ENCODE measurements around the gene CIZ1.
A peak's percentile ranks its signal among the peaks of the same experiment; 100 is the strongest.

The CIZ1 gene

GRCh38 chr9:128190516-128191405 lies 611 bp downstream of the CIZ1 start:
- H3K14ac ChIP-seq (ENCODE audit: low read length): peak overlapping the region; percentile 99
- H3K9me3 ChIP-seq (replicated peaks in 1 of 2; ENCODE audit: control insufficient read depth in 2 of 2, insufficient read depth in 1 of 2, low read depth in 1 of 2, low read length in 2 of 2): no peaks in the 10 kb centered on the region
- peak overlapping the region; percentile 98 for H3K23ac ChIP-seq (ENCODE audit: low read depth, low read length, poor library complexity)
- peak overlapping the region; percentile 100 for H2AFZ ChIP-seq (ENCODE audit: low read length)
- DNase-seq (ENCODE audit: low spot score): no peak
- H3K79me1 ChIP-seq (ENCODE audit: low read depth, low read length): peaks cover 9% of the 10 kb centered on the region
- no peaks in the 10 kb centered on the region for H3K27me3 ChIP-seq (ENCODE audit: control insufficient read depth in 3 of 3, insufficient read depth in 3 of 3, low read depth in 1 of 3, low read length in 3 of 3)
- peak overlapping the region; percentile 66 for H3K4ac ChIP-seq (ENCODE audit: low read length)
- no CpG with 5 or more reads among the region's 32 CpGs for WGBS, 2 donors (ENCODE audit: extremely low coverage in 2 of 2, insufficient read length in 2 of 2, insufficient replicate concordance in 1 of 2)
- no peak overlapping the region for H3K27ac ChIP-seq (replicated peaks; ENCODE audit: low read length)
- H2AK5ac ChIP-seq (ENCODE audit: low read depth, low read length): peak overlapping the region; percentile 89
- peaks cover 22 to 44% of the 10 kb centered on the region in 2 donors for H3K36me3 ChIP-seq (replicated peaks in 1 of 2; ENCODE audit: control insufficient read depth in 2 of 2, insufficient read depth in 2 of 2, low read length in 2 of 2)
- H2BK12ac ChIP-seq (ENCODE audit: low read length): no peak overlapping the region
- H3K18ac ChIP-seq (ENCODE audit: low read length): peak overlapping the region; percentile 98
- peak overlapping the region; percentile 92 for H2BK15ac ChIP-seq (ENCODE audit: low read length)
- peak overlapping the region; percentile 95 for H4K8ac ChIP-seq (ENCODE audit: low read depth, low read length)
- peak overlapping the region; percentile 95 for H3K9ac ChIP-seq (ENCODE audit: low read depth, low read length, poor library complexity)
- H2BK120ac ChIP-seq (ENCODE audit: low read depth, low read length): peak overlapping the region; percentile 89
- no peak overlapping the region for H4K91ac ChIP-seq (ENCODE audit: low read depth, low read length, poor library complexity)
- peaks cover 4 to 5% of the 10 kb centered on the region in 2 donors for H3K4me1 ChIP-seq (ENCODE audit: control insufficient read depth in 2 of 2, insufficient read depth in 1 of 2, low read depth in 1 of 2, low read length in 2 of 2)
- H3K4me2 ChIP-seq (ENCODE audit: insufficient read depth, low read length, poor library complexity, severe bottlenecking): peak overlapping the region; percentile 80
- H3K4me3 ChIP-seq (ENCODE audit: low read length in 2 of 2): peak overlapping the region; percentile 91 to 99
- peak overlapping the region; percentile 96 for H2BK5ac ChIP-seq (ENCODE audit: low read length)

GRCh38 chr9:128190013-128190412 lies 1.4 kb downstream of the CIZ1 start:
- no peak overlapping the region for H2AFZ ChIP-seq (ENCODE audit: low read length)
- no peak for DNase-seq (ENCODE audit: low spot score)
- H4K91ac ChIP-seq (ENCODE audit: low read depth, low read length, poor library complexity): no peak overlapping the region
- H2BK12ac ChIP-seq (ENCODE audit: low read length): no peak overlapping the region
- H3K4me3 ChIP-seq (ENCODE audit: low read length in 2 of 2): peak overlapping the region in 1 of 2 donors; percentile 99
- no peak overlapping the region for H3K14ac ChIP-seq (ENCODE audit: low read length)
- H4K8ac ChIP-seq (ENCODE audit: low read depth, low read length): no peak overlapping the region
- no peak overlapping the region for H2AK5ac ChIP-seq (ENCODE audit: low read depth, low read length)
- H3K9me3 ChIP-seq (replicated peaks in 1 of 2; ENCODE audit: control insufficient read depth in 2 of 2, insufficient read depth in 1 of 2, low read depth in 1 of 2, low read length in 2 of 2): no peaks in the 10 kb centered on the region
- H2BK15ac ChIP-seq (ENCODE audit: low read length): no peak overlapping the region
- no peaks in the 10 kb centered on the region for H3K27me3 ChIP-seq (ENCODE audit: control insufficient read depth in 3 of 3, insufficient read depth in 3 of 3, low read depth in 1 of 3, low read length in 3 of 3)
- peak overlapping the region; percentile 96 for H2BK5ac ChIP-seq (ENCODE audit: low read length)
- no CpG with 5 or more reads among the region's 2 CpGs for WGBS, 2 donors (ENCODE audit: extremely low coverage in 2 of 2, insufficient read length in 2 of 2, insufficient replicate concordance in 1 of 2)
- H2BK120ac ChIP-seq (ENCODE audit: low read depth, low read length): no peak overlapping the region
- no peak overlapping the region for H3K9ac ChIP-seq (ENCODE audit: low read depth, low read length, poor library complexity)
- peaks cover 28 to 52% of the 10 kb centered on the region in 2 donors for H3K36me3 ChIP-seq (replicated peaks in 1 of 2; ENCODE audit: control insufficient read depth in 2 of 2, insufficient read depth in 2 of 2, low read length in 2 of 2)
- no peak overlapping the region for H3K27ac ChIP-seq (replicated peaks; ENCODE audit: low read length)
- peaks cover 4 to 5% of the 10 kb centered on the region in 2 donors for H3K4me1 ChIP-seq (ENCODE audit: control insufficient read depth in 2 of 2, insufficient read depth in 1 of 2, low read depth in 1 of 2, low read length in 2 of 2)
- no peak overlapping the region for H3K18ac ChIP-seq (ENCODE audit: low read length)
- H3K79me1 ChIP-seq (ENCODE audit: low read depth, low read length): peaks cover 10% of the 10 kb centered on the region
- H3K4ac ChIP-seq (ENCODE audit: low read length): no peak overlapping the region
- H3K23ac ChIP-seq (ENCODE audit: low read depth, low read length, poor library complexity): no peak overlapping the region
- H3K4me2 ChIP-seq (ENCODE audit: insufficient read depth, low read length, poor library complexity, severe bottlenecking): no peak overlapping the region

- Histone ChIP-seq H3K4ac (ENCODE audit: low read length) (no peak overlapping the region), H3K9ac (ENCODE audit: low read depth, low read length, poor library complexity) (no peak overlapping the region), H2BK5ac (ENCODE audit: low read length) (no peak overlapping the region), H2AK5ac (ENCODE audit: low read depth, low read length) (no peak overlapping the region), H3K36me3 (replicated peaks in 1 of 2; ENCODE audit: control insufficient read depth in 2 of 2, insufficient read depth in 2 of 2, low read length in 2 of 2) (peaks cover 31 to 68% of the 10 kb centered on the region in 2 donors), H2AFZ (ENCODE audit: low read length) (no peak overlapping the region), H2BK12ac (ENCODE audit: low read length) (no peak overlapping the region), H3K4me2 (ENCODE audit: insufficient read depth, low read length, poor library complexity, severe bottlenecking) (no peak overlapping the region), H3K27ac (replicated peaks; ENCODE audit: low read length) (no peak overlapping the region), H2BK15ac (ENCODE audit: low read length) (no peak overlapping the region), H3K18ac (ENCODE audit: low read length) (no peak overlapping the region), H4K8ac (ENCODE audit: low read depth, low read length) (no peak overlapping the region), H2BK120ac (ENCODE audit: low read depth, low read length) (no peak overlapping the region), H3K27me3 (ENCODE audit: control insufficient read depth in 3 of 3, insufficient read depth in 3 of 3, low read depth in 1 of 3, low read length in 3 of 3) (no peaks in the 10 kb centered on the region), H3K9me3 (replicated peaks in 1 of 2; ENCODE audit: control insufficient read depth in 2 of 2, insufficient read depth in 1 of 2, low read depth in 1 of 2, low read length in 2 of 2) (no peaks in the 10 kb centered on the region), H3K23ac (ENCODE audit: low read depth, low read length, poor library complexity) (no peak overlapping the region), H3K4me3 (ENCODE audit: low read length in 2 of 2) (no peak overlapping the region), H3K79me1 (ENCODE audit: low read depth, low read length) (peaks cover 10% of the 10 kb centered on the region), H3K4me1 (ENCODE audit: control insufficient read depth in 2 of 2, insufficient read depth in 1 of 2, low read depth in 1 of 2, low read length in 2 of 2) (peaks cover 4 to 5% of the 10 kb centered on the region in 2 donors), H3K14ac (ENCODE audit: low read length) (no peak overlapping the region), H4K91ac (ENCODE audit: low read depth, low read length, poor library complexity) (no peak overlapping the region)
- DNase-seq (ENCODE audit: low spot score): no peak
- no CpG with 5 or more reads among the region's 1 CpG for WGBS, 2 donors (ENCODE audit: extremely low coverage in 2 of 2, insufficient read length in 2 of 2, insufficient replicate concordance in 1 of 2)
Observed at GRCh38 chr9:128188209-128188608, 3.2 kb downstream of the CIZ1 start.

GRCh38 chr9:128187361-128187760 lies 4.0 kb downstream of the CIZ1 start:
- Histone ChIP-seq H2BK120ac (ENCODE audit: low read depth, low read length) (no peak overlapping the region), H2BK15ac (ENCODE audit: low read length) (no peak overlapping the region), H3K9me3 (replicated peaks in 1 of 2; ENCODE audit: control insufficient read depth in 2 of 2, insufficient read depth in 1 of 2, low read depth in 1 of 2, low read length in 2 of 2) (no peaks in the 10 kb centered on the region), H4K8ac (ENCODE audit: low read depth, low read length) (no peak overlapping the region), H3K23ac (ENCODE audit: low read depth, low read length, poor library complexity) (no peak overlapping the region), H3K18ac (ENCODE audit: low read length) (no peak overlapping the region), H3K9ac (ENCODE audit: low read depth, low read length, poor library complexity) (no peak overlapping the region), H3K4me3 (ENCODE audit: low read length in 2 of 2) (no peak overlapping the region), H3K27ac (replicated peaks; ENCODE audit: low read length) (no peak overlapping the region), H3K79me1 (ENCODE audit: low read depth, low read length) (peaks cover 10% of the 10 kb centered on the region), H2AK5ac (ENCODE audit: low read depth, low read length) (no peak overlapping the region), H3K4ac (ENCODE audit: low read length) (no peak overlapping the region), H3K4me1 (ENCODE audit: control insufficient read depth in 2 of 2, insufficient read depth in 1 of 2, low read depth in 1 of 2, low read length in 2 of 2) (peaks cover 4 to 5% of the 10 kb centered on the region in 2 donors), H3K4me2 (ENCODE audit: insufficient read depth, low read length, poor library complexity, severe bottlenecking) (no peak overlapping the region), H2AFZ (ENCODE audit: low read length) (no peak overlapping the region), H4K91ac (ENCODE audit: low read depth, low read length, poor library complexity) (no peak overlapping the region), H2BK5ac (ENCODE audit: low read length) (no peak overlapping the region), H3K36me3 (replicated peaks in 1 of 2; ENCODE audit: control insufficient read depth in 2 of 2, insufficient read depth in 2 of 2, low read length in 2 of 2) (peaks cover 36 to 76% of the 10 kb centered on the region in 2 donors), H3K14ac (ENCODE audit: low read length) (no peak overlapping the region), H3K27me3 (ENCODE audit: control insufficient read depth in 3 of 3, insufficient read depth in 3 of 3, low read depth in 1 of 3, low read length in 3 of 3) (no peaks in the 10 kb centered on the region), H2BK12ac (ENCODE audit: low read length) (no peak overlapping the region)
- no peak for DNase-seq (ENCODE audit: low spot score)
- WGBS, 2 donors (ENCODE audit: extremely low coverage in 2 of 2, insufficient read length in 2 of 2, insufficient replicate concordance in 1 of 2): no CpG with 5 or more reads among the region's 2 CpGs

Data from neuronal stem cell (in vitro differentiated cells).